Amygdala (tissue), 56 donors: ENCODE results near the gene PCNT.
"Not testable (repeated sequence)": the region's sequence is repeated elsewhere in the genome, so short reads cannot be mapped to it uniquely, and the experiment has no call there.

Experiments used
- DNase-seq, 56 donors: peaks; one replicate each; lab custom pipeline; 2025; lab: John Stamatoyannopoulos, UW

Gene PCNT

GRCh38 chr21:46399686-46400085 lies 75.7 kb downstream of the PCNT start:
- no peak for DNase-seq

DNA sequence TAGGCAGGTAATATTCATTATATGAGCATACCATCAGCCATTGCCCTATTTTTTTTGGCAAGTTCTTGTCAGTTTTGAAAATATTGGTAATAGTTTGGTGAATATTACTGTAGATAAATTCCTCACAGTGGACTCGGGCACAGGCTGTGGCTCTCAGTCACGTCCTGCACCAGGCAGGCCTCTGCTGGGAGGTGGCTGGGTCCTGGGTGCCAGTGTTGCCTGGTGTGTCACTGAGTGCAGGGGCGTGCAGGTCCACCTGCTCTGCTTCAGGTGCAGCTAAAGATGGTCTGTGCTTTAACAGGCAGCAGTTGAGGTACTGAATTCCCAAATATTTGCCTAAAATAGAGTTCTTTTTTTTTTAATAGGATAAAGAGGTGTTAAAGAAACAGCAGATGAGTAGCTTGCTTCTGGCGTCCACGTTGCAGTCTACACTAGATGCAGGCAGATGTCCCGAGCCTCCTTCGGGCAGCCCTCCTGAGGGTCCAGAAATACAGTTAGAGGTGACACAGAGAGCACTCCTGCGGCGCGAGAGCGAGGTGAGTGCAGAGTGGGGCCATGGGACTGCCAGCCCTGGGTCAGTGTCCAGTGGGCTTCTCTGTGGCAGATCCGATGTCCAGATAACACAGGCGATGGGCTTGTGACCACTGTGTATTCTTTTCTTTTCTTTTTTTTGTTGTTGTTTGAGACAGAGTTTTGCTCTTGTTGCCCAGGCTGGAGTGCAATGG lies 77.4 kb downstream of the PCNT start:
- DNase-seq: no peak

GRCh38 chr21:46402421-46402820 lies 78.5 kb downstream of the PCNT start:
- DNase-seq: no peak

GRCh38 chr21:46403234-46403811 lies 79.4 kb downstream of the PCNT start:
- DNase-seq: not testable (repeated sequence)

DNA sequence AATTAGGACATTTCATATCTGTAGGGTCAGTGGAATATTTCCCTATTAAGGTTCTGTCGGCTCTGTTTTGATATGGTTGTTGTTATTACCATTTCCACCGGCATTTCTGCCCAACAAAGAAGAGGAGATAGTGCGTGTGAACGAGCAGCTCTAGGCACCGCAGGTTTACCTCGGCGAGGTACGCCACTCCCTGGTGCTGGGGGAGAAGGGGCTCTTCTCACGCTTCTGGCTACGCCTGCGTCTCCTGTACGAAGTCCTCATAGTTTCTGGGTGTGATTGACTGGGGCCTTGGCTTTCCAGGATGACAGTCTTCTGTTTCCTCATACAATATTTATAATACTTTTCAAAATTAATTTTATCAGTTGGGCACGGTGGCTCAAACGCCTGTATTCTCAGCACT lies 80.3 kb downstream of the PCNT start:
- no peak for DNase-seq

DNA sequence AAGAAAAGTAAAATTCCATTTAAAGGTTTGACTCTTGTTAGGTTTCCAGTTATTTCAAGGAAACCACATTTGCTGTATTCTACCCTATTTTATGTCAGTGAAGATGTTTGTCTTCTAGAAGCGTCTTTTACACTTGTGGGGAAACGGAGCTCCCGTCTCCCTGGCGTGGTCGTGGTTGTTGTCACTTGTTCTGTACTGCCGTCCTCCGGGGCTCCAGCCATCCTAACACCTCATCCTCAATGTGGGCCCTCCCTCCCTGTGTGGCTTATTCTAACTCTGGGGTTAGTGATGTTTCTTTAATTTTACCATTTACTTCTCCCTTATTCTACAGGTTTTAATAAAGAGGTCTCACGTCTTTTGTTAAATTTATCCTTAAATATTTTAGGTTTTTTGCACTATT lies 82.0 kb downstream of the PCNT start:
- DNase-seq: no peak

DNA sequence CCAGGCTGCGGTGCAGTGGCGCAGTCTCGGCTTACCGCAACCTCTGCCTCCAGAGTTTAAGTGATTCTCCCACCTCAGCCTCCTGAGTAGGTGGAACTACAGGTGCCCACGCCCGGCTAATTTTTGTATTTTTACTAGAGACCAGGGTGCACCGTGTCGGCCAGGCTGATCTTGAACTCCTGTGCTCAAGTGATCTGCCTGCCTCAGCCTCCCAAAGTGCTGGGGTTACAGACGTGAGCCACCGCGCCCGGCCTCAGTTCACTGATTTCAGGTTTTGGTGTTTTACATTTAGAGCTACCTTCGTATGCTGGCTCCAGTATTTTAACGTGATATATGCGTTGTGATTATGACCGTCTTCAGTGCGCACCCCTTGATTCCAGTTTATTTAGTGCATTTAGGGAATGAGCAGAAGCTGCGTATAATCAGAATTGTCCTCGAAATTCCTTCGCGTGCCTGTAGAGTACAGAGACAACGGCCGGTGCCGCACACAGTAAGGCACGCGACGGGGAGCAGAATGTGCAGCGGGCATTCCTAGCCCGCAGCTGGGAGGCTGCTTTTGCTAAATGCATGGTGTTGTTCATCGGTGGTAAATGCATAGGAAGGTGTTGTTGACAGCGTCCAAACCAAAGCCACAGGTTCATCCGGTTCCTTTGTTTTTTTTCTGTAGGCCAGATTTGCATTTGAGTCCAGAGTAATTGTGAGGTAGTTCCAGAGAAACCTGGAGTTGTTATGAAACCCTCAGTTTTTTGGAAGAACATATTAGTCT lies 85.9 kb downstream of the PCNT start:
- no peak for DNase-seq

- DNase-seq: no peak
Observed at GRCh38 chr21:46410516-46410915, 86.6 kb downstream of the PCNT start.

GRCh38 chr21:46411236-46411635 lies 87.3 kb downstream of the PCNT start:
- DNase-seq: no peak

DNA sequence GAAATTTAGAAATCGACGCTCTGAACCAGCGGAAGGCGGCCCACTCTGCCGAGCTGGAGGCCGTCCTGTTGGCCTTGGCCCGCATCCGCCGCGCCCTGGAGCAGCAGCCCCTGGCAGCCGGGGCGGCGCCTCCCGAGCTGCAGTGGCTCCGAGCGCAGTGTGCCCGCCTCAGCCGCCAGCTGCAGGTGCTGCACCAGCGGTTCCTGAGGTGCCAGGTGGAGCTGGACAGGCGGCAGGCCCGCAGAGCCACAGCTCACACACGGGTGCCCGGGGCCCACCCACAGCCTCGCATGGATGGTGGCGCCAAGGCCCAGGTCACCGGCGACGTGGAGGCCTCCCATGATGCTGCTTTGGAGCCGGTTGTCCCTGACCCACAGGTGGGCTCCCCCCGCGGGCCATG lies 87.7 kb downstream of the PCNT start:
- DNase-seq: no peak

DNA sequence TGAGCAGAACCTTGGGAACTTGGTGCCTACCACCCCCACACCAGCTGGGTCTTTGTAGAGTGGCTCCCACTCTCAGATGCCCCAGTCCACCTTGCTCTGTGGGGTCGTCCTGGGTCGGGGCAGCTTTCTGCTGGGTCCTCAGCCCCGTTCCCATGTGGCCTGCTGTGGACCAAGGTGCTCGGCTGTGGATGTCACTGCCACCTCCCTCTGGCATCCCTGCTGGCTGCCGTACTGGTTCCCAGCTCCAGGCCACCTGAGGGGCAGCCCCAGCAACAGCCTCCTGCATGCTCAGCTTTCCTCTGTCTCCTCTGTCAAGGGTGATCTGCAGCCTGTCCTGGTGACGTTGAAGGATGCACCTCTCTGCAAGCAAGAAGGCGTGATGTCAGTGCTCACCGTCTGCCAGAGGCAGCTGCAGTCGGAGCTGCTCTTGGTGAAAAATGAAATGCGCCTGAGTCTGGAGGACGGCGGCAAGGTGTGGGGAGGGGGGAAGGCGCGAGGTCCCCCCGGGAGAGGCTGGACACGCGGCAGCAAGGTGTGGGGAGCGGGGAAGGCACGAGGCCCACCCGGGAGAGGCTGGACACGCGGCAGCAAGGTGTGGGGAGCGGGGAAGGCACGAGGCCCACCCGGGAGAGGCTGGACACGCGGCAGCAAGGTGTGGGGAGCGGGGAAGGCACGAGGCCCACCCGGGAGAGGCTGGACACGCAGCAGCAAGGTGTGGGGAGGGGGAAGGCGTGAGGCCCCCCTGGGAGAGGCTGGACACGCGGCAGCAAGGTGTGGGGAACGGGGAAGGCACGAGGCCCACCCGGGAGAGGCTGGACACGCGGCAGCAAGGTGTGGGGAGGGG lies 88.8 kb downstream of the PCNT start:
- no peak for DNase-seq

- no peak for DNase-seq
Observed at GRCh38 chr21:46413365-46413696, 89.4 kb downstream of the PCNT start.

DNA sequence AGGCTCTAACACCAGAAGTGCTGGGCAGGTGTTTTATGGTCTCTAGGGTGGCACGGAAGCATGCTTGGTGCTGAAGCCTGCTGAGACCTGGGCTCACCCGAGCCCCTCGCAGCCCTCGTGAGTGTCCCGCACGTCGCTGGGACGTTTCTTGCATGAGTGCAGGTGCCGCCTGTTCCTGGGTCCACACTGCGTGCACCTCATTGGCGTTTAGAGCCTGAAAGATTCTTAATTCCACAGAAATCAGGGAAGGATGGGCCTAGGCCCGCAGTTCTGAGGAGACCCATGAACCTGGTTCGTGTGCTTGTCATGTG lies 91.0 kb downstream of the PCNT start:
- no peak for DNase-seq

DNA sequence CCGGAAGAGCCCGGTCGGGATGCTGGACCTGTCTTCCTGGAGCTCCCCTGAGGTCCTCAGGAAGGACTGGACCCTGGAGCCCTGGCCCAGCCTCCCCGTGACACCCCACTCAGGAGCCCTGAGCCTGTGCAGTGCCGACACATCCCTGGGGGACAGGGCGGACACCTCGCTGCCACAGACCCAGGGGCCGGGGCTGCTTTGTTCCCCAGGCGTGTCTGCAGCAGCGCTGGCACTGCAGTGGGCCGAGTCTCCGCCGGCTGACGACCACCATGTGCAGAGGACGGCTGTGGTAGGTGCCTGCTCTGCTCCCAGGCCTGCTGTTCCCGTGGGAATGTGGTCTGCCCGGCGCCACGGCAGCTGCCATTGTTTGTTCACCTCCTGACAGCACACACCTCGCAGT lies 92.6 kb downstream of the PCNT start:
- DNase-seq: no peak

- DNase-seq: no peak
Observed at GRCh38 chr21:46418265-46418946, 94.5 kb downstream of the PCNT start.

DNA sequence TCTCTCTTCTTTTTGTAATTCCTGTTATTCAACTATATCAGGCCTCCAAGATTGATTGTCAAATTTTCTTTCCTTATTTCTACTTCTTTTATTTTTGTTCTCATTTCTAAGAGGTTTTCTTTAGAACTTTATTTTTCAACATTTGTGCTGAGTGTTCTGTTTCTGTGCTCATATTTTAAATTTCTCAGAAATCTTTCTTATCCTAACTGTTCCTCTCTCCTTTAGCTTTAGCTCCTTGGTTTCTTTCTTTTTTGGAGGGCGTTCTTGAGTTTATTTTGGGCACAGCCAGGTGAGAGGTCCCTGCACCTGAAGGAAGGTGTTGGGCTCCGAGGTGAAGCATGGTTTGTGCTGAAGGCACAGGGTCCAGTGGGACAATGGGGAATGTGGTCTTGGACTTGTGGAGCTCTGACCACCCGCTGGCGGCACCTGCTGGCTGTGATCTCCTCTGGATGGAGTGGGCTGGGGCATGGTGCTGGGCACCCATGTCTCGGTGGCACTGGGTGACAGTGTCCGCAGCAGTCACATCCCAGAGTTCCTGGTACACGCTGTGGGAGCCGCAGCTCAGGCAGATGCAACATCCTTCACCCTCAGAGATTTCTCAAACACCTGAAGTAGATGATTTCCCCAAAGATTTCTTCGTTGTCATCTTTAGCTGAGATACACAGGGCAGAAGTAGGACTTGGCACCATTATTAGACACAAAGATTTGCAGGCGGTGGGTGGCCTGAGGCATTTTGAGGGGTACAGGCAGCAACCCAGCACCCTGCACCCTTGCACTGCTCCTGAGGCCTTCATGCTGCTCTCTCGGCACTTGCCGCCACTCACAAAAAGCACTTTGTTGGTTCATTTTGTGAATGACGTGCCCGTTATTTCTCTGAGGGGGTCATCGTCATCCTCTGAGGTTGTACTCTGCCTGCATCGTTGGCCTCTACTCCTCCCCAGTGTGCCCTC lies 96.6 kb downstream of the PCNT start:
- DNase-seq: no peak

- no peak for DNase-seq
Observed at GRCh38 chr21:46421191-46421750, 97.3 kb downstream of the PCNT start.

DNA sequence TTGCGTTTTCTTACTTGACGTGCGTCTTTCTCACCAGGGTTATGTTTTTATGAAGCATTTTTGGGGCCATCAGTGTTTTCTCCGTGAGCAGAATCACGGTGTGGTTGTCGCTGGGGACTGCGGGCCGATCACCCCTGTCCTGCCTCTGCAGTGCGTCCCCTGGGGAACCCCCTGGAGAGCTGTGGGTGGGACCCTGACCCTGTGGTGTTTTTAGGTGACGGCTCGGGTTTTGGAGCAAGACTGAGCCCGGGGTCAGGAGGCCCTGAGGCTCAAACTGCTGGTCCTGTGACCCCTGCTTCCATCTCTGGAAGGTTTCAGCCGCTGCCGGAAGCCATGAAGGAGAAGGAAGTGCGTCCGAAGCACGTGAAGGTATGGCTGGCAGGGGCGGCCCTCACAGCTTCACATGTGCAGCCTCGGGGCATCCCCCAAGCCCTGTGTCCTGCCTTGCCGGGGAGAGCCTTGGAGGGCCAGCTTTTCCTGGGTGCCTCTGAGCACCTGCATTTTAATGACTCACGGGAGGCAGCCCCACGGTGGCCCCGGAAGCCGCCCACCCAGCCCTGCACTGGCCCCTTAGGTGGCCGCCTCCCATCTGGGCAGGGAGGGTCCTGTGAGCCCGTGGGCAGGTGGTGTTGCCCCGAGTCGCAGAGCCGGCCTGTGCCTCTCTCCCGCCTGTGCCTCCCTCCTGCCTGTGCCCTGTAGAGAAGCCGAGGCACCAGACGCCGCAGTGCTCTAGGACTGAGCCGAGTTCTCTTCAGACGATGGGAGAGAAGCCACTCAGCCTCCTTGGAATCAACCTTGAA lies 98.0 kb downstream of the PCNT start:
- DNase-seq: no peak
